ENCODE data around the gene PLA2G6. TPM values are rescaled to one million over a fixed set of nuclear protein-coding genes. Genes with fewer than 3 reads are reported as not detected.

The PLA2G6 gene
- total RNA-seq, 1 donor from 2014 or later: 52.4 TPM

DNA sequence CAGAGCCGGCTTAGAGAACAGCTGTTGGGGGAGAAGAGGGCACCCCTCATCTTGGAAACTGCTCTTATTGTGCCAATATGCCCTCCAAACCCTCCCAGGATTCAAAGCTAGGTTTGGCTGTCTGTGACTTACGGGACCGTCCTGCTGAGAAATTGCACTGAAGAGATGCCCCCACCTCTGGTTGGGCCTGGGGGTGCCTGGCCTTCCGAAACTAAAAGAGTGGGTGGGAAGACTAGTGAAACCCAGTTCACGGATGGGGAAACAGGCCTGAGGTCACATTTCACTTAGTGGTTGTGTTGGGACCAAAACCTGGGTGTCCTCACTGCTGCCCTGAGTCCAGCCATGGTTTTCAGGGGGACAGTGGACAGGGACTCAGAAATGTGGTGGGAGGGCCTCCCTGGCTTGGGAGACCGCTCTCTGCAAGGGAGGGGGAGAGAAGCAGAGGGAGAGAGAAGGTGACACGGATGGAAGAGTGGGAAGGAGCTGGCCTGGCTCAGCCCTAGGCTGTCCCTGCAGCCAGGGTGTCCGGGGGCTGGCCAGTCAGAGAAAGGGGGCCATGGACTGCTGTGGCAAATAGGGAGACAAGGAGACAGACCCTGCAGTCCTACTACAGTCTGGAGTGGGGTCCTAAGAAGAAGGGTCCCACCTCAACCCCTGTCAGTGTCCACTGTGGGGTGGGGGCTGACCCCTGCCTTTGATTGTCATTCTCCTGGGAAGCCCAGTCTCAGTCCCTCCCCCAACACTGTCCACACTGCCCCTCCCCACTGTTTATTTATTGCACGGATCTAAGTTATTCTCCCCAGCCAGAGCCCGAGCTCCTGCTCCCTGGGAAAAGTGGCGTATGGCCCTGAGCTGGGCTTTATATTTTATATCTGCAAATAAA is 33.8 kb upstream of the PLA2G6 start:
- intact Hi-C loops (cut with DNase I): no loop called here
- DNase-seq (no peak), ATAC-seq (no peak)
- H3K27ac ChIP-seq: no peak overlapping the region
- H3K9me3 ChIP-seq: no peaks in the 10 kb centered on the region
- TF ChIP-seq, protein P1, sequence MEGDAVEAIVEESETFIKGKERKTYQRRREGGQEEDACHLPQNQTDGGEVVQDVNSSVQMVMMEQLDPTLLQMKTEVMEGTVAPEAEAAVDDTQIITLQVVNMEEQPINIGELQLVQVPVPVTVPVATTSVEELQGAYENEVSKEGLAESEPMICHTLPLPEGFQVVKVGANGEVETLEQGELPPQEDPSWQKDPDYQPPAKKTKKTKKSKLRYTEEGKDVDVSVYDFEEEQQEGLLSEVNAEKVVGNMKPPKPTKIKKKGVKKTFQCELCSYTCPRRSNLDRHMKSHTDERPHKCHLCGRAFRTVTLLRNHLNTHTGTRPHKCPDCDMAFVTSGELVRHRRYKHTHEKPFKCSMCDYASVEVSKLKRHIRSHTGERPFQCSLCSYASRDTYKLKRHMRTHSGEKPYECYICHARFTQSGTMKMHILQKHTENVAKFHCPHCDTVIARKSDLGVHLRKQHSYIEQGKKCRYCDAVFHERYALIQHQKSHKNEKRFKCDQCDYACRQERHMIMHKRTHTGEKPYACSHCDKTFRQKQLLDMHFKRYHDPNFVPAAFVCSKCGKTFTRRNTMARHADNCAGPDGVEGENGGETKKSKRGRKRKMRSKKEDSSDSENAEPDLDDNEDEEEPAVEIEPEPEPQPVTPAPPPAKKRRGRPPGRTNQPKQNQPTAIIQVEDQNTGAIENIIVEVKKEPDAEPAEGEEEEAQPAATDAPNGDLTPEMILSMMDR (IDR thresholded peaks at IDR 0.05): no peak
- H3K36me3 ChIP-seq: peaks cover 7% of the 10 kb centered on the region
- H3K4me3 ChIP-seq: no peak overlapping the region
- H3K27me3 ChIP-seq: no peaks in the 10 kb centered on the region
- peaks cover 35% of the 10 kb centered on the region for H3K4me1 ChIP-seq

DNA sequence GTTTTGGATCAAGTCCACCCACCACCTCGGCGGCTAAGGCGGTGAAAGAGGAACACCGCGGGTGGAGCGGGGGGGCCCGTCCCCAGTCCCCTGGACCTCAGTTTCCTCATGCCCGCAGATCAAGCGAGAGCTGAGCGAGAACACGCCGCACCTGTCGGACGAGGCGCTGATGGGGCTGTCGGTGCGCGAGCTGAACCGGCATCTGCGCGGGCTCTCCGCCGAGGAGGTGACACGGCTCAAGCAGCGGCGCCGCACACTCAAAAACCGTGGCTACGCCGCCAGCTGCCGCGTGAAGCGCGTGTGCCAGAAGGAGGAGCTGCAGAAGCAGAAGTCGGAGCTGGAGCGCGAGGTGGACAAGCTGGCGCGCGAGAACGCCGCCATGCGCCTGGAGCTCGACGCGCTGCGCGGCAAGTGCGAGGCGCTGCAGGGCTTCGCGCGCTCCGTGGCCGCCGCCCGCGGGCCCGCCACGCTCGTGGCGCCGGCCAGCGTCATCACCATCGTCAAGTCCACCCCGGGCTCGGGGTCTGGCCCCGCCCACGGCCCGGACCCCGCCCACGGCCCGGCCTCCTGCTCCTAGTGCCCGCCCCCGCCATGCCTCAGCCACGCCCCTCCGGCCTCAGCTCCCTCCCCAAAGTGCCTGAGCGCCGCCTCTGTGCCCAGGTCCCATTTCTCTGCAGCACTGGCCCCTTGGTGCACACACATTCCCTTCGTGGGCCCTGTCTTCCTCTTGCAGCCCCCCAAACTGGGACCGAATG is 32.8 kb upstream of the PLA2G6 start:
- peak; percentile 88 for DNase-seq
- H3K27ac ChIP-seq: peak overlapping the region; percentile 24
- H3K4me3 ChIP-seq: peak overlapping the region; percentile 29
- H3K36me3 ChIP-seq: peaks cover 7% of the 10 kb centered on the region
- H3K9me3 ChIP-seq: no peaks in the 10 kb centered on the region
- TF ChIP-seq, protein P1 (IDR thresholded peaks at IDR 0.05): peak; percentile 7
- H3K4me1 ChIP-seq: peaks cover 28% of the 10 kb centered on the region
- H3K27me3 ChIP-seq: no peaks in the 10 kb centered on the region
- ATAC-seq: peak; percentile 75
- intact Hi-C loops (cut with DNase I): no loop called here

DNA sequence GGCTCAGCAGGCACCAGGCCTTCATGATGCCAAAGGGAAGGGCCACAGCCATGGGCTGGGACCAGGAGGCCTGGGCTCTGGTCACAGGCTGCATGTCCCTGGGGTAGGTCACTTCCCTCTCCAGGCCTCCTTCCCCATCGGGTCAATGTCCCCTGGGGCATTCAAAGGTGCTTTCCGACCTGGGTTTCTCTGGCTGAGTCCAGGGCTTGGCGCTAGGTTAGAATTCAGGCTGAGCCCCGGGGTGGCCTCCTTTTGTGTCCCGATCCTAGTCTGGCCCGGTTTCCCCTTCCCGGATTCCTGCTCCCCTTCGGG is 32.3 kb upstream of the PLA2G6 start:
- Histone ChIP-seq H3K4me1 (peaks cover 23% of the 10 kb centered on the region), H3K9me3 (no peaks in the 10 kb centered on the region), H3K27ac (peak overlapping the region; percentile 24), H3K36me3 (peaks cover 7% of the 10 kb centered on the region), H3K4me3 (peak overlapping the region; percentile 29), H3K27me3 (no peaks in the 10 kb centered on the region)
- intact Hi-C loops (cut with DNase I): no loop called here
- DNase-seq: no peak
- peak; percentile 25 for ATAC-seq
- TF ChIP-seq, protein P1 (IDR thresholded peaks at IDR 0.05): no peak

DNA sequence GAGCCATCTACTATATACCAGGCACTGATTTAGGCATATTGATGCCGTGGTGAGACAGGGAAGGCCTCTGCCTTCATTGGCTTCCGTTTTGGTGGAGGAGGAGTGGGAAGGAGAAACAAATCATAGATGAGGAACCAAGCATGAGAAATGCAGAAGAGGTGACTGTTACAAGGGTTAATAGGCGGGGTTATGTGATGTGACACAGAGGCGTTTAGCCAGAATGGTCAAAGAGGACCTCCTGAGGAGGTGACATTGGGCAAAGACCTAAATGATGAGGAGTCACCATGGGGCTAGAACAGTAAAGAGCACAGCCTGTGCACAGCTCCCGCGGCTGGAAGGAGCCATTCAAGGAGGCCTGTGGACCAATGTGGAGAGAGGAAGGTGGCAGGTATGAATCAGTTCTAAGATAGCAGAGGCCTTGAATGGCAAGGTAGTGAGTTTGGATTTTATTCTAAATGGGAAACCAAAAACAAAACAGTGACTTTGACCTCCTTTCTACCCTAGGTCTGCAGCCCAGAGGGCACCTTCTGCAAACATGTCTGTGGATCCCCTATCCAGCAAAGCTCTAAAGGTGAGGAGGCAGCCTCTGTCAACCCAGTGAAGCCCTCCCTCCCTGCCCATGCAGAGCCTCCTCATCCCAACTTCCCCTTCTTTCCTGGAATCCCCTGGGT is 31.8 kb upstream of the PLA2G6 start:
- TF ChIP-seq, protein P1 (IDR thresholded peaks at IDR 0.05): no peak
- ATAC-seq: peak; percentile 65
- H3K27me3 ChIP-seq: no peaks in the 10 kb centered on the region
- peak overlapping the region; percentile 10 for H3K4me3 ChIP-seq
- no peaks in the 10 kb centered on the region for H3K9me3 ChIP-seq
- intact Hi-C loops (cut with DNase I): no loop called here
- H3K4me1 ChIP-seq: peaks cover 19% of the 10 kb centered on the region
- H3K27ac ChIP-seq: peak overlapping the region; percentile 24
- H3K36me3 ChIP-seq: peaks cover 7% of the 10 kb centered on the region
- no peak for DNase-seq

DNA sequence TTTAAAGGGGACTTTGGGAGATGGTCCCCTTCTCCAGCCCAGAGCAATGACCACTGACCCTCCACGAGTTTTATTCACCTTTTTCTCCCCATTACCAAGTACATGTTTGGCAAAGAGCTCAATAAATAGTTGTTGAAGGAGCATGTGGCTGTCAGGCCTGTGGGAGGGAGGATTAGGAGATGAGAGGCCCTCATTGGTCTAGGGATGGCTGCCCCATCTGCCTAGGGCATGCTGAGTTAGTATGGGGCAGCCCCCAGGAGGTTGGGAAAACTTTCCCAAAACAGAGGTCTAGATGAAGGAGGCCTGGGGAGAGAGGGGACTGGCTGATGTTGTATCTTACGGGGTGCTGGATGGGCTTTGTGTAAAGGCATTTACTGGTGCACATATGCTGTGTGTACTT is 30.8 kb upstream of the PLA2G6 start:
- Histone ChIP-seq H3K4me3 (no peak overlapping the region), H3K4me1 (peaks cover 20% of the 10 kb centered on the region), H3K36me3 (peaks cover 7% of the 10 kb centered on the region), H3K27ac (no peak overlapping the region), H3K9me3 (no peaks in the 10 kb centered on the region), H3K27me3 (no peaks in the 10 kb centered on the region)
- TF ChIP-seq, protein P1 (IDR thresholded peaks at IDR 0.05): no peak
- no peak for DNase-seq
- intact Hi-C loops (cut with DNase I): no loop called here
- no peak for ATAC-seq

Data from upper lobe of right lung (tissue), 1 donor.